Choroid plexus epithelial cell (primary cell): ENCODE results near the gene DGKG.

Experiments
- DNase-seq: peaks from one replicate; pipeline ENCODE4 v3.0.0-alpha.2; 2010; ENCODE audit warnings: low read depth
- H3K4me3 ChIP-seq: 2 replicates; pipeline ENCODE4 v1.5.1; 2011; ENCODE audit warnings: low read depth, mild to moderate bottlenecking, control low read depth, low read length, moderate library complexity
- CTCF ChIP-seq: conservative IDR thresholded peaks from 2 replicates; pipeline ENCODE4 v1.5.1; 2011; ENCODE audit warnings: low read depth, mild to moderate bottlenecking, control low read depth, inconsistent platforms, low read length, moderate library complexity

DGKG gene

GRCh38 chr3:186333256-186333655 is 28.8 kb downstream of the DGKG start:
- no peak for TF ChIP-seq CTCF
- no peak for DNase-seq
- H3K4me3 ChIP-seq: no peak overlapping the region

GRCh38 chr3:186330772-186331460 is 31.1 kb downstream of the DGKG start:
- TF ChIP-seq CTCF: no peak
- no peak overlapping the region for H3K4me3 ChIP-seq
- no peak for DNase-seq

GRCh38 chr3:186329589-186329988 is 32.4 kb downstream of the DGKG start:
- no peak for TF ChIP-seq CTCF
- no peak for DNase-seq

GRCh38 chr3:186327912-186328487 is 34.0 kb downstream of the DGKG start:
- DNase-seq: no peak
- no peak overlapping the region for H3K4me3 ChIP-seq
- TF ChIP-seq CTCF: no peak

More at GRCh38 chr3:186329589-186329988, 32.4 kb downstream of the DGKG start:
- no peak overlapping the region for H3K4me3 ChIP-seq

- TF ChIP-seq CTCF: no peak
- H3K4me3 ChIP-seq: no peak overlapping the region
- no peak for DNase-seq
Observed at GRCh38 chr3:186322761-186323160, 39.3 kb downstream of the DGKG start.

- TF ChIP-seq CTCF: no peak
- H3K4me3 ChIP-seq: no peak overlapping the region
- DNase-seq: no peak
Observed at GRCh38 chr3:186321746-186322145, 40.3 kb downstream of the DGKG start.
